ENCODE measurements around the gene RHOJ.
"Not testable (repeated sequence)": the region's sequence is repeated elsewhere in the genome, so short reads cannot be mapped to it uniquely, and the experiment has no call there.

Gene RHOJ

DNA sequence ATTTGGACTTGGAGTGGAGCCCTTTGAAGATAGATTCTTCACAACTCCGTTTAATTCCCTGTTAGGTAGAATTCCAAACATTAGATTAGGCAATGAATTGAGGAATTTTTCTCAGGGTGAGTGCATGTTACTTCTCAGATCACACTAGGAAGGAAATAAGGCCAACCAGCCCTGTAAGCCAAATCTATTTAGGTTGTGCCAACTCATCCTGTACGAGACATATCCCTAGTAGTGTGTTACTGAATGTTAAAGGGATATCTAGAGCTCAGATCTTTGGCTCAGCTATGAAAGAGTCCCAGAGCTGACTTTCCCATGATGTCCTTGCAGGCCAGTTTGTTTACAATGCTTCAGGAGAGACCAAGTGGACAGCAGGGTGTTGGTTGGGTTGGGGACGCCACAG lies 68.9 kb downstream of the RHOJ start:
- DNase-seq, result no peak

DNA sequence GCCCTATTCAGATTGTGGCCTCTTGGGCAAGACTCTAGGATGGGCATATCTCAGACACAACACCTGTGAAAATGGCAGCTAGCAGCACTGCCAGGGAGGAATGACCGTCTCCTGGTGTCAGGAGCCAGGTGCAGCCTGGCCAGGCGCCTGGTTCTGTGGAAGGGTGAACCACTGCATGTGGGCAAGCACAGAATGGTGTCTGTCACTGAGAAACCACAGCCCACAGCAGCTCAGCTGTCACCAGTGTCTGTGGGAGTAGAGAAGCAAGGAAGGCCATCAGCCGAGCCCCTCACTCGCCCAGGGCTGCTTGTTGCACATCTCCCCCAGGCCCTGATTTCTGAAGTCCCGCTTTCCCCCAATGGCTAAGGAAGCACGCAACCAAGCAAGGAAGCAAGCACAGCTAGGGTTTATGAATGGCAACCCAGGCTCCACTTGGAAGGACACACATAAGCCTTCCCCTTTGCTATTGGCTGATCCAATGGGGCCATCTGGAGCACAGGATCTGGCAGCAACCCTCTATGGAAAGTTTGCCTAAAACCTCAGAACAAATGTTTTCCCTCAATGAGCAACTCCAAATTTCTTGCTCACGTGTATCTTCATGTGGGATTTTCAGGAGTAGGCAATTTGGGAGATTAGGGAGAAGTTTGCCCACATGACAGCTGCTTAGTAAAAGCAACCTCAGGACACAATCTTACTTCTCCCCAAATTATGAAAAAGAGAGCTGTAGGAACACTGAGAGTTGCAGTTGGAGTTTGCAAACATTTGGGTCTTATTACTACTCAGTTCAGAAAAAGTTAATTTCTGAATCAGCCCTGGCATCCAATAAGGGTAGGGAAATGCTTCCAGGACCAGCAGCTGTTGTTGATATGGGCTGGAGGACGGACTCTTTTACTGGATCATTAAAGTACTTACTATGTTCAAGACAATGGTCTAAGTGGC lies 69.7 kb downstream of the RHOJ start:
- DNase-seq, result no peak

DNA sequence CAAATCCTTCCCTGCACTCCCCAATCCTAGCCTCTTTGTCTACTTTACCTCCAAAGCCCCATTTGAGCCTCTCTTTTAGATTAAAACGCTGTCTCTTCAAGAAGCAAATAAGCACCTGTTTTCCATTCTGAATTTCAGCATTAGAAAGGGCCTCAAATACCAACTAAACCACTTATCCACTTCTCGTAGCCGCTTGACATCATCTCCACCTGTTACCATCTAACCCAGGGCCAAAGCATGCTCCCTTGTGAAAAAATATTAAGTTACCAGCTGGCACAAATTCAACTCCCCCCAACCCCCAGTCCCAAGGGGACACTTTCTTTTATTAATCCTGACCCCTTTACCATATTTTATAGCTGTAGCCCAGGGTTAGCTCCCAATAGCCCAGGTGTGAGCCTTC lies 71.4 kb downstream of the RHOJ start:
- no peak for DNase-seq

DNA sequence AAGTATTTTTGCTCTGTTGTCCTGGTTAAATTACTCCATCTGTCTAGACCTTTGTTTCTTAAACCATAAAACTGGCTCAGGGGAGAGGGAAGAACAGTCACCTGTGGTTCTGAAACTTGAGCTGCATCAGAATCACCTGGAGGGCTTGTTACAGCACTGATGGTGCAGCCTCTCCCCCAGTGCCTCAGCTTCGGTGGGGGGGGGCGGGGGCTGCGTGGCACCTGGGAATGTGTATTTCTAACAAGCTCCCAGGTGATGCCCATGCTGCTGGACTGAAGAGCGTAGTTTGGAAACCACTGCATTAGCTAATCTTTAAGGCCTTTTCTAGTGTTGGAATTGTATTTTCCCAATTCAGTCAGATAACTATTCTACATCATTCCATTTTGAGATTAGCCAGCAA lies 71.8 kb downstream of the RHOJ start:
- no peak for DNase-seq

- no peak for DNase-seq
Observed at GRCh38 chr14:63276492-63277342, 72.5 kb downstream of the RHOJ start.

DNA sequence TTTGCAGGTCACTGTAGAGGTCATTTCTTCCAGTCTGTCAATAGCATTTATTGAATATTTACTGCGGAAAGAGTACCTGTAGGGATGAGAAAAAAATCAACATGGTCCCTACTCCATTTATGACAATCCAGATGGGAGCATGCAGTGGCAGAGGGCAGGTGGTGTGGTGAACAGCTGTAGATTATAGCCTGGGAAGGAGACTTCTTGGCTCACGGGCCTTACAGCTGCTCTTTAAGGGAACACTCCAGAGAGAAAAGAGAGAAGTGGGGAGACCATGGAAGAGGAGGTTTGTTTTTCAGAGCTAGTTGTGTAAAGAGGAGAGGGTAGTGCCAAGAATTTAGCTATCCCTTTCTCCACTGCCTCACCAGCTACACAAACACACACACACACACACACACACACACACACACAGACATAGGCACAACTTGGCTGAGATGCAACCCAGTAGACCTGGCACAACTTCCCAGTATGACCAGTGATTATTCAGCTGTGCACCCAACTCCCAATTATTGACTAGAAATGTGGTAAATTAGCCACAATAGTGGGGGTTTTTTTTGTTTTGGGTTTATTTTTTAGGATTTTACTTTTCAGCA lies 73.4 kb downstream of the RHOJ start:
- no peak for DNase-seq

- DNase-seq, result not testable (repeated sequence)
Observed at GRCh38 chr14:63279933-63280332, 75.7 kb downstream of the RHOJ start.

- DNase-seq, result no peak
Observed at GRCh38 chr14:63282997-63283883, 79.0 kb downstream of the RHOJ start.

GRCh38 chr14:63283884-63284248 lies 79.6 kb downstream of the RHOJ start:
- DNase-seq, result no peak

DNA sequence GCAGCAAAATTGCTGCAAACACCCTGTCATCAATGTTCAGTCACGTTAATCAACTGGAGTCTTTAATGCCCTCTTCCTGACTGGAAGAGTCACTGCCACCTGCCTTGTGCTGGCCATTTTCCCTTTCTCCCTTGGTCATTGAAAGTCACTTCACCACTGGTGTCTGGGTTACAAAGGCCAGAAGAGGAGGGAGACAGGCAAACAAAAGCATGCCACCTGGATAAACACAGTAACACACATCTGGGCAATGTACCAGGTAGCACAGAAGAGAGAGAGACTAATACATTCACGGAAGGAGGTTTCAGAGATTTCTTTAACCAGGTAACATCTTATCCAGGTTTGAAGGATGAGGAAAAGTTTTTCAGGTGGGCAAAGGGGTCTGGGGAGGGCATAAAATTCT lies 81.8 kb downstream of the RHOJ start:
- DNase-seq, result no peak

- no peak for DNase-seq
Observed at GRCh38 chr14:63287666-63288483, 83.6 kb downstream of the RHOJ start.

DNA sequence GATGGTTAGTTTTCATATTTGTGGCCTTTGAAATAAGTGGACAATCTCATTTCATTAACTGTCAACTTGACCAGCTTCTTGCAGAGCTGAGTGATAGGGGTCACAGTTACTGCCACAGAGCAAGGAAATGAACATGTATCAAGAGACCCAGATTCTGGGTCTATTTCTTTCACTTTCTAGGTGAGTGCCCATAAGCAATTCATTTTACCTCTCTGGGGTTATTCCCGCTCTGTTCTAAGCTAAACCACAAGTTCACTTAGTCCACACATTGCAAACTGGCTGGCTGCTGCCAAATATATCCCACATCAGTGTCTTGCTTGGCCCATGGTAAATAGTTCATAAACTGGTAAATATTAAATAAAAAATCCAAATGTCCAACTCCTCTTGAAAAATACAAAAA lies 84.6 kb downstream of the RHOJ start:
- no peak for DNase-seq

- DNase-seq, result no peak
Observed at GRCh38 chr14:63290741-63291430, 86.6 kb downstream of the RHOJ start.

GRCh38 chr14:63292805-63293204 lies 88.6 kb downstream of the RHOJ start:
- no peak for DNase-seq

DNA sequence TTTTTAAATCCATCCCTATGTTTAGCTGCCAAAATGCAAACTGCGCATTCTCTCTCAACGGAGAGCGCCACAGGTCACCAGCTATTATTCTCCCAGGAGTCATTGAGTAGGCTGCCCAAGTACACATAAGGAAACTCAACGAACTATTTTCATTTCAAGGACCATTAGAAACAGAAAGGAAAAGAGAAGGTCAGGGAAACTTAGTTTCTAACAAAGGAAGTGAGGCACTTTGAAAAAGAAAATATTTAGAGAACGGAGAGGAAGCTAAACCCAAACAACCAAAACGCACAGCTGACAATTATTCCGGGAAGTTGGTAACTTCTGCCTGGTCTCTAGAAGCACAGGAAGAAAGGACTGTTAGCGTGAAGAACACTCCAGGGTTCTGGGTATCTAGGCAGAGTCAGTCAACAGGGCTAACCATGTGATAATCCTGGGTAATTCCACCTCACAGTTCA lies 91.0 kb downstream of the RHOJ start:
- DNase-seq, result no peak

DNA sequence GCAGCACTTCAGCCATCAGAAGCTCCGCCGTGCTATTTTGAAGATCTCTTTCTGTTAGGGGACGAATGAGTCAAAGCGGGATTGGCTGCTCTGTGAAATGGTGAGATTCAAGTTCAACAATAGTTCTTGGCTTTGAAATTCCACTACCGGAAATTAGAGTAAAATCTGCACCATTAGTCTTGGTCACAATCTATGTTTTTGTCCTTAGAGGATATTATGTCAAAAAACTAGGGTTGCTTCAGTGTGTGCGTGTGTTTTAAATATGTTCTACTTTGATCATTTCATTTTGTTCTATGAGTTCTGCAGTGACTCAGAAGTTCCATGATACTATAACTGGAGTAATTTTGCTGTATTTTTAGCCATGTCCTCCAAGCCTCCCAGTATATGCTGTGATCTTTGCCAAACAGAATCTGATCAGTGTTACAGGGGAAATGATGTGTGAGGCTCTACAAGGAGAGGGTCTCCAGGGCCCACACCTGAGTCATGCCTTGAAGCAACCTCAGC lies 91.9 kb downstream of the RHOJ start:
- DNase-seq, result no peak

- no peak for DNase-seq
Observed at GRCh38 chr14:63297372-63298063, 93.3 kb downstream of the RHOJ start.

DNA sequence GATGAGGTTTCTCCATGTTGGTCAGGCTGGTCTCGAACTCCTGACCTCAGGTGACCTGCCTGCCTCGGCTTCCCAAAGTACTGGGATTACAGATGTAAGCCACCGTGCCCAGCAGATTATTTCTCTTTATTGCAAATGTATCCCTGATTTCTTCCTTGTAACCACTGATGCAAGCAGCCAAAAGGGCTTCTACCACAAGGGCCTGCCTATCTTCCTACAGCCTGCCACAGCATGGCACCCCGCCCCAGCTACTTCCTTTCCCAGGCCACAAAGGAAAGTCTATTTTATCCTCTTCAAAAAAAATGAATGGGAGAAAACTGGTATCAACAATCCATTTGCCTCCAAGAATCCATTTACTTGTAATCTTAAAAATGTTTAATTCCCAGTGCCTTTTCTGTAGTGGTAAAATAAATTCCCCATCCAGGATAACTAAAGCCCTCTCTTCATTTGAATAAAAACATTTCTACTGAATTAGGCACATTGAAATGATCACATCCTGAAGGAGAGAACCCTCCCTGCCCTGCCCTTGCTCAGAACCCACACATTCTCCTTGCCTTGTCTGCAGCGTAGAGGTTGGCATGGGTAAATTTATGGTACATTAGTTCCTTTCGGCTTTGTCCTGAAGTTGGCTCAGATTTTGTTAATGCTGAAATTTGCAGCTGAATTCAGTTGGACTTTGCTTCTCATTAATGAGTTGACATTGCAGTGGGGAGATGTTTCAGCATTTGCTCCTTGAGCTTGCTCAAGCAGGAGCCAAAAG lies 95.3 kb downstream of the RHOJ start:
- DNase-seq, result no peak

GRCh38 chr14:63300854-63301253 lies 96.6 kb downstream of the RHOJ start:
- no peak for DNase-seq
